Measurements from ENCODE around the gene NSMF. TPM values are rescaled to one million over a fixed set of nuclear protein-coding genes. Genes with fewer than 3 reads are reported as not detected.

Gene NSMF
- total RNA-seq, 4 donors from 2014 or later, result 219 to 297 (median 270) TPM

DNA sequence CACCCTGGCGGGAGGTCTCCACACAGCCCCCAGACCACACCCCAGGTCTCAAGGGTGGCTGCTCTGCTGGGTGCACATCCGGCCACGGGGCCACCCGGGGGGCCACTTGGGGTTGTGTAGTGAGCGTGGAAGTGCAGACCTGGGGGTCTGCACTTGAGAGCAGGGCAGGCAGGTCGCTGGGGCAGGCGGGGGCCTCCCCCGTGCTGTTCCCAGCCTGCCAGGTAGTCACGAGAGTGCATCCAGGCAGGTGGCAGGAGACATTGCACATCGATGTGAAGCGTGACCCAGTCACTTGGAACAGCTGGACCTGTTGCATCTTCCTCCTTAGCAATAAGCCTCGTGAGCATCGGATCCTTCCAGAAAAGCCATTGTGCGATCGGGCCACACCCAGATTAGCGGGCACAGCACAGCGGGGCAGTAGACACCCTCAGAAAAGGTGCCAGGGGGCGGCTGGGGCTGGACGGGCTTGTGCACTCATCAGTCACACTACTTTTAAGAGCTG lies 13.2 kb downstream of the NSMF start:
- H3K4me1 ChIP-seq, result peaks cover 0 to 34% (median 10%) of the 10 kb centered on the region in 4 donors
- no peak overlapping the region for H3K27ac ChIP-seq
- 57 to 61% methylated on average over 12 to 19 of the region's 19 CpGs for WGBS, 2 donors
- DNase-seq (ENCODE audit: low spot score in 2 of 2), result no peak
- H3K27me3 ChIP-seq, result peaks cover 0 to 31% of the 10 kb centered on the region in 2 donors
- peak in 1 of 2 donors; percentile 17 for TF ChIP-seq EP300 (IDR thresholded peaks at IDR 0.05)
- no peak for TF ChIP-seq POLR2A (IDR thresholded peaks at IDR 0.05)
- H3K4me3 ChIP-seq, result no peak overlapping the region
- H3K36me3 ChIP-seq, result peaks cover 0 to 27% (median 2%) of the 10 kb centered on the region in 3 donors
- peaks cover 0 to 4% (median 0%) of the 10 kb centered on the region in 4 donors for H3K9me3 ChIP-seq

DNA sequence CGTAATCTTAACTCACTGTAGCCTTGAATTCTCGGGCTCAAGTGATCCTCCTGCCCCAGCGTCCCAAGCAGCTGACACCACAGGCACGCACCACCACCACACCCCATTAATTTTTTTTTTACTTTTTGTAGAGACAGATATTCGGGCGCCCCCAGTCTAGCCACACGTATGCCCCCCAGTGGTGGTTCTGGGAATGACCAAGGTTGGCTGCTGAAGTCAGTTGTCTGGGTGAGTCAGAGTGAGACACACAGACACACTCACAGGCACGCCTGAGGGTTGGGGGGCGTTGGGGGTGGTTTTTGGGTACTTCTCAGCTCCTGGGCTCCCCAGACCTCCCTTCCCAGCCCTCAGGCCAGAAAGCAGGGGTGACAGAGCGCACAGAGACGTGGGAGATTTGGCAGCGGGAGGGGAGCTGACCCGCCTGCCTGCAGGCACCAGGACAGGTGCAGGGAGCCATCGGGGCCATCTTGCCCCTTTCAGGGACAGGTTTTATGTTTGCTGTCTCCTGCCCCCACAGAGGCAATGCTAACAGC lies 13.8 kb downstream of the NSMF start:
- Histone ChIP-seq H3K9me3 (peaks cover 0 to 4% (median 0%) of the 10 kb centered on the region in 4 donors), H3K4me3 (no peak overlapping the region), H3K27me3 (peaks cover 0 to 31% of the 10 kb centered on the region in 2 donors), H3K4me1 (peaks cover 0 to 34% (median 10%) of the 10 kb centered on the region in 4 donors), H3K36me3 (peaks cover 0 to 27% (median 2%) of the 10 kb centered on the region in 3 donors), H3K27ac (no peak overlapping the region)
- DNase-seq (ENCODE audit: low spot score in 2 of 2), result peak; percentile 79 to 94
- 27 to 29% methylated on average over 13 to 14 of the region's 14 CpGs for WGBS, 2 donors
- TF ChIP-seq POLR2A (IDR thresholded peaks at IDR 0.05), result no peak
- TF ChIP-seq, protein P1, sequence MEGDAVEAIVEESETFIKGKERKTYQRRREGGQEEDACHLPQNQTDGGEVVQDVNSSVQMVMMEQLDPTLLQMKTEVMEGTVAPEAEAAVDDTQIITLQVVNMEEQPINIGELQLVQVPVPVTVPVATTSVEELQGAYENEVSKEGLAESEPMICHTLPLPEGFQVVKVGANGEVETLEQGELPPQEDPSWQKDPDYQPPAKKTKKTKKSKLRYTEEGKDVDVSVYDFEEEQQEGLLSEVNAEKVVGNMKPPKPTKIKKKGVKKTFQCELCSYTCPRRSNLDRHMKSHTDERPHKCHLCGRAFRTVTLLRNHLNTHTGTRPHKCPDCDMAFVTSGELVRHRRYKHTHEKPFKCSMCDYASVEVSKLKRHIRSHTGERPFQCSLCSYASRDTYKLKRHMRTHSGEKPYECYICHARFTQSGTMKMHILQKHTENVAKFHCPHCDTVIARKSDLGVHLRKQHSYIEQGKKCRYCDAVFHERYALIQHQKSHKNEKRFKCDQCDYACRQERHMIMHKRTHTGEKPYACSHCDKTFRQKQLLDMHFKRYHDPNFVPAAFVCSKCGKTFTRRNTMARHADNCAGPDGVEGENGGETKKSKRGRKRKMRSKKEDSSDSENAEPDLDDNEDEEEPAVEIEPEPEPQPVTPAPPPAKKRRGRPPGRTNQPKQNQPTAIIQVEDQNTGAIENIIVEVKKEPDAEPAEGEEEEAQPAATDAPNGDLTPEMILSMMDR (IDR thresholded peaks at IDR 0.05), result peak; percentile 75 to 85 (median 78)

DNA sequence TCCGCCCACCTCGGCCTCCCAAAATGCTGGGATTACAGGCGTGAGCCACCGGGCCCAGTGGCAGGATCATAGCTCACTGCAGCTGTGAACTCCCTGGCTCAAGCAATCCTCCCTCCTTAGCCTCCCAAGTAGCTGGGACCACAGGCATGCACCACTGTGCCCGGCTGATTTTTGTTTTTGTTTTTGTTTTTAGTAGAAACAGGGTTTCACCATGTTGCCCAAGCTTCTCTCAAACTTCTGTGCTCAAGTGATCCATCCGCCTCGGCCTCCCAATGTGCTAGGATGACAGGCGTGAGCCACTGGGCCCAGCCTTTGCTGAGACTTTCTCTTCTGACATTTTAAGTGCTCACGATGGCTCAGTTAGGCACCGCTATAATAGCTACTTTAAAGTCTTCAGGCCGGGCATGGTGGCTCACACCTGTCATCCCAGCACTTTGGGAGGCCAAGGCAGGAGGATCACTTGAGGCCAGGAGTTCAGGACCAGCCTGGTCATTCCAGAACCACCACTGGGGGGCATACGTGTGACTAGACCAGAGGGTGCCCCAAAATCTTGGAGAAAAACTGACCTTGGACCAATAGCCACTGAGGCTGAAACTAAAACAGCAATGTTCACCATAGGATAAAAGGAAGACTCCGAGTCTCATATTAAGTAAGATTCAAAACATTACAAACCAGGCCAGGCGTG lies 14.9 kb downstream of the NSMF start:
- no peak overlapping the region for H3K27ac ChIP-seq
- peaks cover 0 to 34% (median 10%) of the 10 kb centered on the region in 4 donors for H3K4me1 ChIP-seq
- H3K27me3 ChIP-seq, result peaks cover 0 to 35% of the 10 kb centered on the region in 2 donors
- TF ChIP-seq, protein P1 (IDR thresholded peaks at IDR 0.05), result no peak
- no peak for TF ChIP-seq EP300 (IDR thresholded peaks at IDR 0.05)
- no peak for TF ChIP-seq POLR2A (IDR thresholded peaks at IDR 0.05)
- no peak for DNase-seq (ENCODE audit: low spot score in 2 of 2)
- 81 to 87% methylated on average over 14 of the region's 14 CpGs for WGBS, 2 donors
- peaks cover 0 to 17% (median 2%) of the 10 kb centered on the region in 3 donors for H3K36me3 ChIP-seq
- no peak overlapping the region for H3K4me3 ChIP-seq
- peaks cover 0 to 4% (median 0%) of the 10 kb centered on the region in 4 donors for H3K9me3 ChIP-seq

DNA sequence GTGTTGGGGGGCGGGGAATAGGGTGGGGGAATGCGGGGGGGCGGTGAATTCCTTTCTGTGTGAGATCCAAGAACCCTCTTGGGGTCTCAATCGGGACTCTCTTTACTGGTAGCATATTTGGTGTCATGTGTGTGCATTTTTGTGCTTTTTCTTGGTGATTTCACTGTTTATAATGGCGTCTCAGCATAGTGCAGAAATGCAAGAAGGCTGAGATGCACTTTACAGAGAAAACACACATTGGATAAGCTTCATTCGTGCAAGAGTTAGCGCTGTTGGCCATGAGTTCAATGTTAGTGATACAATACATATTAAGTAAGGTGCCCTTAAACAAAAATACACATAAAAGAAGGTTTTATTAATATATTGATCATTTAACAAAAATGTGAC lies 17.2 kb downstream of the NSMF start:
- Histone ChIP-seq H3K4me1 (peaks cover 0 to 30% (median 10%) of the 10 kb centered on the region in 4 donors), H3K27ac (peak overlapping the region in 1 of 4 donors; percentile 22), H3K27me3 (peaks cover 0 to 49% of the 10 kb centered on the region in 2 donors), H3K9me3 (peaks cover 0 to 4% (median 0%) of the 10 kb centered on the region in 4 donors), H3K4me3 (peak overlapping the region in 1 of 4 donors; percentile 43), H3K36me3 (no peaks in the 10 kb centered on the region)
- DNase-seq (ENCODE audit: low spot score in 2 of 2), result no peak
- no peak for TF ChIP-seq POLR2A (IDR thresholded peaks at IDR 0.05)
- TF ChIP-seq EP300 (IDR thresholded peaks at IDR 0.05), result no peak
- TF ChIP-seq, protein P1 (IDR thresholded peaks at IDR 0.05), result no peak
- 19 to 23% methylated on average over 4 to 5 of the region's 7 CpGs for WGBS, 2 donors

DNA sequence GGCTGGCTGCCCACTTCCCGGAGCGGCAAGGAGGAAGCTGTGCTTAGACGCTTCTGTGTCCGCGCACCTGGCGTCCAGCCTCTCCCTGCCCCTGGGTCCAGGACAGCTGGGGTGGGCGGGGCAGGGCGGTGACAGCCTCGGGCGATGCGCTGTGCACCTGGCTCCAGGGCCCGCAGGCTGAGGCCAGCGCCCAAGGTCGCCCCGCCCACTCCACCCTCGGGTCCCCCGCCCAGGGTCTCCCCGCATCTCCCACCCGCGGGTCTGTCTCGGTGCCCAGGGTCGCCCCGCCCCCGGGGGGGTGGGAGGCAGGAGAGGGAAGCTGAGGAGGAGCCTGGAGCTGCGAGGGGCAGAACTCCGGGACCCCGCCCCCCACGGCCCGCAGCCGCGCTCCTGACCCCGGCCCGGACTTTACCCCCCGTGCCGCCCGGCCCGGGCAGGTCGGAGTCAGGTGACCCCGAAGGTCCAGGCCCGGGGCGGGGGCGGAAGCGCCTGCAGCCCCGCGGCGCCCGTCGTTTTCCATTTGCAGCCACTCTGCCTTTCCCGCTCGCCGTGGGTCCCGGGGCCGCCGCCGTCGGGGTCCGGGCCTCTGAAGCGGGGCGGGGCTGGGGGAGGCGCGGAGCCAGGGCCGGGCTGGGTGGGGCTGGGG lies 17.7 kb downstream of the NSMF start, which contains the start of gene ENTPD8:
ENTPD8 (minus strand) TSS at position 69 of the 646 bp plus-strand sequence. CDS start 3,072 bp downstream, outside the sequence.
- Histone ChIP-seq H3K9me3 (peaks cover 0 to 4% (median 0%) of the 10 kb centered on the region in 4 donors), H3K4me1 (peaks cover 0 to 28% (median 10%) of the 10 kb centered on the region in 4 donors), H3K4me3 (peak within 1 kb of the TSS in 3 of 4 donors; percentile 15 to 43 (median 25)), H3K27ac (peak within 1 kb of the TSS in 1 of 4 donors; percentile 22), H3K27me3 (peaks cover 0 to 53% of the 10 kb centered on the region in 2 donors), H3K36me3 (no peaks in the 10 kb centered on the region)
- DNase-seq (ENCODE audit: low spot score in 2 of 2), result no peak
- WGBS, 2 donors, result 0 to 2% methylated on average over 9 to 20 of the region's 62 CpGs
- TF ChIP-seq, protein P1 (IDR thresholded peaks at IDR 0.05), result no peak
- TF ChIP-seq EP300 (IDR thresholded peaks at IDR 0.05) (no peak), POLR2A (IDR thresholded peaks at IDR 0.05) (no peak)
